ENCODE measurements around the gene RAE1.

DNA sequence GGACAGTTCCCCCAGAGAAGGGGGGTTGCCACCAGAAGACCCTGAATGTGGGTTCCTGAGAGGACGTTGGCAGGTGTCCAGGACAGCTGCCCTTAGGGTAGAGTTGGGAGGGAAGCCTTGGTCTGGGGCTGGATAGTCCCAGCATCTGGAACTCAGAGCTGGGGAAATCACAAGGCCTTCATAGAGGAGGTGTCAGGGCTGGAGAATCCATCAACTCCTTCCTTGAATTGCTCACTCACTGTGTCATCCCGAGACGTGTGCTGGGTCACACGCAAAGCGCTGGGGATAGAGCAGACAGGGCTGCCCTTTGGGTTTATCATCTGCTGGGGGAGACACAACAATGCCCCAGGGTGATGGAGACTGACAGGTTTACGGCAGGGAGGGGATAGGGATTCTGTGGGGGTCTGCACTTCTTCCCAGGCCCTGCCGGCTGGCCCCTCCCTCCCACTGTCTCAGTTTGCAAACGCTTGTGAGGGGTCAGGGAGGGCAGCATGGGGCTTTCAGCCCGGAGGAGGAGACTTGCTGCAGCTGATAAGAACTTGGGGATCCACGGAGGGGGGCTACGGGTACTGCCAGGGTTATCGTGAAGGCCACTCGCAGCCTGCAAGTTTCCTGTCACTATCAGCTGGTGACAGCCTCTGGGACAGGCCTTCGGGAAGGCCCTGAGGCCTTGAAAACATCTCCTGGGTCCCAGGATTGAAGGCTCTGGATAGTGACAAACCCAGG lies 58.8 kb downstream of the RAE1 start:
- TF ChIP-seq, protein P1, sequence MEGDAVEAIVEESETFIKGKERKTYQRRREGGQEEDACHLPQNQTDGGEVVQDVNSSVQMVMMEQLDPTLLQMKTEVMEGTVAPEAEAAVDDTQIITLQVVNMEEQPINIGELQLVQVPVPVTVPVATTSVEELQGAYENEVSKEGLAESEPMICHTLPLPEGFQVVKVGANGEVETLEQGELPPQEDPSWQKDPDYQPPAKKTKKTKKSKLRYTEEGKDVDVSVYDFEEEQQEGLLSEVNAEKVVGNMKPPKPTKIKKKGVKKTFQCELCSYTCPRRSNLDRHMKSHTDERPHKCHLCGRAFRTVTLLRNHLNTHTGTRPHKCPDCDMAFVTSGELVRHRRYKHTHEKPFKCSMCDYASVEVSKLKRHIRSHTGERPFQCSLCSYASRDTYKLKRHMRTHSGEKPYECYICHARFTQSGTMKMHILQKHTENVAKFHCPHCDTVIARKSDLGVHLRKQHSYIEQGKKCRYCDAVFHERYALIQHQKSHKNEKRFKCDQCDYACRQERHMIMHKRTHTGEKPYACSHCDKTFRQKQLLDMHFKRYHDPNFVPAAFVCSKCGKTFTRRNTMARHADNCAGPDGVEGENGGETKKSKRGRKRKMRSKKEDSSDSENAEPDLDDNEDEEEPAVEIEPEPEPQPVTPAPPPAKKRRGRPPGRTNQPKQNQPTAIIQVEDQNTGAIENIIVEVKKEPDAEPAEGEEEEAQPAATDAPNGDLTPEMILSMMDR (IDR thresholded peaks at IDR 0.05): no peak
- TF ChIP-seq POLR2A (IDR thresholded peaks at IDR 0.05): no peak

Measured in testis (tissue), 2 donors.